PFSK-1 (cell line): ENCODE data around the gene C16orf96.

Source experiments
- FOXP2 ChIP-seq: optimal IDR thresholded peaks from 2 replicates; pipeline ENCODE3; 2011; ENCODE audit warnings: borderline replicate concordance, control low read depth, inconsistent platforms; ENCODE audit not compliant: insufficient read depth; ENCODE audit errors: extremely low read length, extremely low read depth
- POLR2AphosphoS5 ChIP-seq: IDR thresholded peaks from 2 replicates; pipeline ENCODE4 v1.6.1; 2012; ENCODE audit warnings: low read depth, mild to moderate bottlenecking, control low read depth, low read length, moderate library complexity
- REST ChIP-seq, 2 experiments: IDR thresholded peaks; 2 replicates each; pipeline versions ENCODE4 v1.6.1 to v1.8.0; 2011 to 2012; ENCODE audit warnings: low read depth in 2 of 2, low read length in 2 of 2, control low read depth in 1 of 2, inconsistent platforms in 1 of 2, mild to moderate bottlenecking in 1 of 2, moderate library complexity in 1 of 2; ENCODE audit not compliant: insufficient read depth in 1 of 2
- SIN3A ChIP-seq: IDR thresholded peaks from 2 replicates; pipeline ENCODE4 v1.6.1; 2012; ENCODE audit warnings: mild to moderate bottlenecking, low read length, moderate library complexity, borderline replicate concordance; ENCODE audit not compliant: insufficient read depth
- TAF1 ChIP-seq: IDR thresholded peaks from 2 replicates; pipeline ENCODE4 v1.6.1; 2012; ENCODE audit warnings: low read length, control low read depth, borderline replicate concordance; ENCODE audit not compliant: insufficient read depth

The C16orf96 gene

GRCh38 chr16:4612977-4613635, 57.0 kb downstream of the C16orf96 start:
- TF ChIP-seq POLR2AphosphoS5 (no peak), FOXP2 (no peak), REST (IDR thresholded peaks at IDR 0.05; ENCODE audit: insufficient read depth in 1 of 2, low read depth in 2 of 2, low read length in 2 of 2) (no peak), SIN3A (no peak), TAF1 (no peak)

DNA sequence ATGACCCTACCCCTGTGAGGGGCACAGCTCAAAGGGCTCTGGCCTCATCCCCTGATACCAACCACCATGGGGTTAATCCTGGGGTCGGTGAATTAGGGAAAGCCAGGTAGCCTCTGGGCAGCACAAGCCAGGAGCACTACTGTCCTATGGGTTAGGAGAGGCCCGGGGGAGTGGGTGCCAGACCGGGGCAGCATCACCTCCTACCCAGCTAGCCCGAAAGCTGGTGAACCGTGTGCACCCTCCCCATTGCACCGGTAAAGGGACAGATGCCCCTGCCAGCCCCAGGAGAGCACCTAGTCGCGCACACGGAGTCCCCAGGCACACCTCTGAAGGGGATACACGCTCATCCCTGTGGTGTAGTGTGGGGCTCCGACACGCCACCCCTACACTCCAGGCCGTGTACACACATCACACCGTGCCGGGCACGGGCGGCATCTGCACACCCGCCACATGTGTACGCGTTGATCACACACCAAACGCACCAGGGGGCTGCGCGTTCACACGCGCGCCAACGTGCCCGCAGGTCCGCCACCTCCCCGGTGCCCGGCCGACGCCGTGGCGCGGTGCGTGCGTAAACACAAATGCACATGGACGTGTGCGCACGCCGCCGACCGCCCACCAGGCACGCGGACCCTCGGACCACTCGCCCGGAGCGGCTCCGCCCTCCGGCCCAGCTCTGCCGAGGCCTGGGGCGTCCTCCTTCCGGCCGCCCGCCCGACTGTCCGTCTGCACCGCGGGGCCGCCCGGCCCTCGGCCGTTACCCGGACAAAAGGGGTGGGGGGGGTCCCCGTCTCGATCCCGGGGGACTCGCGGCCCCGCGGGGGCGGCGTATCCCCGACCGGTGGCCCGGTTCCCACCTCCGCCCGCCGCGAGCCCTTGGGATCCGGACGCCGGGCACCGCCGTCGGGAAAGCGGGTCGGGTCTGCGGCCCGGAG, 57.8 kb downstream of the C16orf96 start:
- no peak for TF ChIP-seq TAF1
- peak; percentile 69; the same call in 1 of the 2 replicates for TF ChIP-seq SIN3A
- peak; percentile 81 for TF ChIP-seq FOXP2

- 0 out of 2 replicates have a peak, but pooled peaks have one; percentile 67 for TF ChIP-seq SIN3A
- peak; percentile 49; the same call in 1 of the 2 replicates for TF ChIP-seq POLR2AphosphoS5
- peak; percentile 69 for TF ChIP-seq FOXP2
- TF ChIP-seq TAF1: peak; percentile 58; the same call in 1 of the 2 replicates
- no peak for TF ChIP-seq REST (IDR thresholded peaks at IDR 0.05; ENCODE audit: insufficient read depth in 1 of 2, low read depth in 2 of 2, low read length in 2 of 2)
Observed at GRCh38 chr16:4614571-4615383, 58.6 kb downstream of the C16orf96 start, which contains the start of gene UBALD1. TSS of gene UBALD1 (minus strand) at chr16:4614888. CDS start at chr16:4614797, 91 bp downstream.

GRCh38 chr16:4615384-4616046, 59.4 kb downstream of the C16orf96 start:
- TF ChIP-seq SIN3A: no peak
- no peak; the same call in 1 of the 2 replicates for TF ChIP-seq POLR2AphosphoS5
- TF ChIP-seq FOXP2: no peak
- TF ChIP-seq REST (IDR thresholded peaks at IDR 0.05; ENCODE audit: insufficient read depth in 1 of 2, low read depth in 2 of 2, low read length in 2 of 2): no peak
- TF ChIP-seq TAF1: no peak
